ENCODE data around the gene PTPRJ. TPM values are rescaled to one million over a fixed set of nuclear protein-coding genes. Genes with fewer than 3 reads are reported as not detected.

PTPRJ gene
- total and polyA plus RNA-seq, 8 donors = 12.6 to 63.5 (median 16.6) TPM

GRCh38 chr11:48101958-48102357 is 121.6 kb downstream of the PTPRJ start:
- no peaks in the 10 kb centered on the region for H3K36me3 ChIP-seq
- TF ChIP-seq, protein P1, sequence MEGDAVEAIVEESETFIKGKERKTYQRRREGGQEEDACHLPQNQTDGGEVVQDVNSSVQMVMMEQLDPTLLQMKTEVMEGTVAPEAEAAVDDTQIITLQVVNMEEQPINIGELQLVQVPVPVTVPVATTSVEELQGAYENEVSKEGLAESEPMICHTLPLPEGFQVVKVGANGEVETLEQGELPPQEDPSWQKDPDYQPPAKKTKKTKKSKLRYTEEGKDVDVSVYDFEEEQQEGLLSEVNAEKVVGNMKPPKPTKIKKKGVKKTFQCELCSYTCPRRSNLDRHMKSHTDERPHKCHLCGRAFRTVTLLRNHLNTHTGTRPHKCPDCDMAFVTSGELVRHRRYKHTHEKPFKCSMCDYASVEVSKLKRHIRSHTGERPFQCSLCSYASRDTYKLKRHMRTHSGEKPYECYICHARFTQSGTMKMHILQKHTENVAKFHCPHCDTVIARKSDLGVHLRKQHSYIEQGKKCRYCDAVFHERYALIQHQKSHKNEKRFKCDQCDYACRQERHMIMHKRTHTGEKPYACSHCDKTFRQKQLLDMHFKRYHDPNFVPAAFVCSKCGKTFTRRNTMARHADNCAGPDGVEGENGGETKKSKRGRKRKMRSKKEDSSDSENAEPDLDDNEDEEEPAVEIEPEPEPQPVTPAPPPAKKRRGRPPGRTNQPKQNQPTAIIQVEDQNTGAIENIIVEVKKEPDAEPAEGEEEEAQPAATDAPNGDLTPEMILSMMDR (IDR thresholded peaks at IDR 0.05) = no peak
- no peaks in the 10 kb centered on the region for H3K27me3 ChIP-seq
- no peak overlapping the region for H3K4me3 ChIP-seq
- no peak for ATAC-seq
- intact Hi-C loops (cut with DNase I) = loop anchor here in 1 of 2 donors (10.0 kb wide), 1 partner anchor 167 kb away; no protein-coding TSS in a partner anchor
- DNase-seq = peak in 1 of 4 donors; percentile 43
- no peak overlapping the region for H3K27ac ChIP-seq
- H3K9me3 ChIP-seq = no peaks in the 10 kb centered on the region
- H3K4me1 ChIP-seq = peaks cover 7 to 38% of the 10 kb centered on the region in 2 donors

GRCh38 chr11:48103621-48104567 is 123.5 kb downstream of the PTPRJ start:
- no peak for ATAC-seq
- no peak overlapping the region for H3K4me3 ChIP-seq

DNA sequence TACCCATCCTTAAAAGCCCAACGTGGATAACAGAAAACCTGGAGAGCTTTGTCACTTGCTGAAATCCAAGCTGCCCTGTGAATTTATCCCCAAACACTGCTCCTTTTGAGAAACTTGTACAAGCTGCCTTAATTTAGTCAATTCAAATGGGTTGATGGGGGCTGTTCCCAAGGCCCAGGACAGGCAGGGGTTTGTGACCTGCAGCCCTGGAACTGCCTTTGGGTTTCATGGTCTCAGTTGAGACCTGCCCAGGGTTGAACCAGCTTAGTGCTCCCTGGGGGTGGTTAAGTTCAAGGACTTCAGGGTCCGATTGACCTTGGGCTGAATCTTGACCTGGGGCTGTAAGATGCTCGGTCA is 124.2 kb downstream of the PTPRJ start:
- TF ChIP-seq, protein P1 (IDR thresholded peaks at IDR 0.05) = no peak
- no peak overlapping the region for H3K4me3 ChIP-seq
- ATAC-seq (no peak), DNase-seq (no peak)
- peaks cover 5 to 58% of the 10 kb centered on the region in 2 donors for H3K4me1 ChIP-seq
- H3K9me3 ChIP-seq = no peaks in the 10 kb centered on the region
- no peaks in the 10 kb centered on the region for H3K36me3 ChIP-seq
- intact Hi-C loops (cut with DNase I) = loop anchor here in 1 of 2 donors (10.0 kb wide), 1 partner anchor 170 kb away; no protein-coding TSS in a partner anchor
- H3K27ac ChIP-seq = no peak overlapping the region
- no peaks in the 10 kb centered on the region for H3K27me3 ChIP-seq

More at GRCh38 chr11:48103621-48104567, 123.5 kb downstream of the PTPRJ start:
- H3K4me1 ChIP-seq = peaks cover 4 to 55% of the 10 kb centered on the region in 2 donors
- H3K27me3 ChIP-seq = no peaks in the 10 kb centered on the region
- no peaks in the 10 kb centered on the region for H3K36me3 ChIP-seq
- H3K27ac ChIP-seq = no peak overlapping the region
- DNase-seq = no peak
- intact Hi-C loops (cut with DNase I) = loop anchor here in 1 of 2 donors (10.0 kb wide), 1 partner anchor 169 kb away; no protein-coding TSS in a partner anchor
- no peaks in the 10 kb centered on the region for H3K9me3 ChIP-seq
- TF ChIP-seq, protein P1 (IDR thresholded peaks at IDR 0.05) = no peak

DNA sequence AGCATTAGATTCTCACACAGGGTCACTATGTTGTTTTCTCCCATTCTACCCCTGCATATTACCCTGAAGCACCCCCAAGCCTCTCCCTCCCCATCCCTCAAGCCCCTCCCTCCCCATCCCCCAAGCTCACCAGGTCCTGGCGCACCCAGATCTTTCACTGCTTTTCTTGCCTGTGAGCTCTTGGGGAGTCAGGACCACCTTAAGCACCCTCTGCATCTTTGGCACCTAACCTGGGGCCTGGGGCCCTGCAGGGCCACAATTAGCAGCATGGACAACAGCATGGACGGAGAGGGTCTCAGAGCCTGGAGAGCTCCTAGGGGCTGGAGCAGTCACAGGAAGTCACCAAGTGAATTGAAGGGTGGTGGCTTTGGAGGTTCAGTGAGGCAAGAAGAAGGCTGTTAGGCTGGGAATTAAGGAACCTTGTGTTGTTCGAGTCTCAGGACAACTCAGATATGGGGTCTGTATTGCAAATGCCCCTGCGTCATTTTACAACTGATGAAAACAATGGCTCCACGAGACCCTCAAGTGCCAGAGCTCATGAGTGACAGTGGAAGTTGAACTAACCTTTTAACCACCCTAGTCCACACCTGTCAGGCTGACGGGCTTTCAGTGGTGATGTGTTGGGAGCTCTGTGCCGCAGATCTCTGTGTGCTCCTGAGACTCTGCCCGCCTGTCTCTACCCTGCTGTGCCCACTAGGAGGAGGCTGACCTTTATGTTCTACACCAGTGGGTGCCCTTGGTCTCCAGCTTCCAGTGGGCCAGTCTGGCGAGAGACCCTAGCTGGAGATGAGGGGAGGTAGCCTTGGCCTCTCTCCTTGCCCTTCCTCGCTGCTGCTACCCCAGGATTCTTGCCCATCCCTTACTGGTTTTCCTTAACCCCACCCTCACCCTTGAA is 125.0 kb downstream of the PTPRJ start:
- no peak overlapping the region for H3K27ac ChIP-seq
- intact Hi-C loops (cut with DNase I) = loop anchor here in 1 of 2 donors (10.0 kb wide), 1 partner anchor 171 kb away; no protein-coding TSS in a partner anchor
- H3K4me1 ChIP-seq = peaks cover 8 to 58% of the 10 kb centered on the region in 2 donors

More for the DNA sequence above, 125.0 kb downstream of the PTPRJ start:
- no peaks in the 10 kb centered on the region for H3K36me3 ChIP-seq
- no peak overlapping the region for H3K4me3 ChIP-seq
- DNase-seq (no peak), ATAC-seq (no peak)
- H3K27me3 ChIP-seq = no peaks in the 10 kb centered on the region
- H3K9me3 ChIP-seq = no peaks in the 10 kb centered on the region
- TF ChIP-seq, protein P1 (IDR thresholded peaks at IDR 0.05) = no peak
